OCI-M2 (cell line): ENCODE results near the gene CTIF.

Experiments used
- DNase-seq: peaks from one replicate; lab custom pipeline; 2025; ENCODE audit not compliant: unreplicated experiment; lab: John Stamatoyannopoulos, UW

The CTIF gene

DNA sequence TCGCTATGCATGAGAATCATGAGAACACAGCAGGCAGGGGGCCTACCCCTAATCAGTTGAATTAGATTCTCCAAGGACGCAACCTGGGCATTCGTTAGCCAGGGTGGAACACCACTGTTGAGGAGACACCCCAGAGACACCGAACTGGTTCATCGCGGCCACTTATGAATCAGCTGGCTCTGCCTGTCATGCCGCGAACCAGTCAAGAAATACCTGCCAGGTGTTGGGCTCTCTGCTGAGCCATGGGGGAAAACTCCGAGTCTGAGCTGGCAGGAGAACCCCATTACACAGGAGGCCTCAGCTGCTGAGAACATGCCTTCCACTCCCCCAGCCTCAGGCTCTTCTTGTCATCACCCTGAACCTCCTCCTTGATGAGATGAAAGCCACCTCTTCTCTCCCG, 227.7 kb downstream of the CTIF start:
- DNase-seq, result no peak

DNA sequence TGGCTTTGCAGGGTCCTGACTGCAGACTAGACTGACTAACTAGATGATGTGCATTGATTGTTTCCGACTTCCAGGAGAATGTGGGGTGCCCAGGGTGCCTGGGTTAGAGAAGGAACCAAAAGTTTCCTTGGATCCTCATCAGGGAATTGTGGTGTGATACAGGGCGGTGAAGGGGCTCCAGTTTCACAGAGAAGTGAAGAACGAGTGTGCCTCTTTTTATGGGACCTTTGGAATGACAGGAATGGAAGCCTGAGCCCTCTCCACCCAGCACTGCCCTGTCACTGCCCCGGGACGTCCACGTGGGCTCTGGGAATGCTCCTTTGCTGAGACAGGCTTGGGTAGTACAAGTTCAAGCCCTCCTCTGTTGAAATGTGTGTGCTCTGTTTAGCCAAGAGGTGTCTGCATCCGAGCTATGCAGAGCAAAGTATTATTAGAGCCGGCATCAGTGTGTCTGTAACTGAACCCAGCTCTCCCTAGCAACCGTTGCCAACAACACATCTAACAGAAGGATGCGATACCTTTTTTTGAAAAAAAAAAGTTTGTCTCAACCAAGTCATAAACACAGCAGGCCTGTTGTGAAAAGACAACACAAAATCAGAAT, 228.4 kb downstream of the CTIF start:
- no peak for DNase-seq

DNA sequence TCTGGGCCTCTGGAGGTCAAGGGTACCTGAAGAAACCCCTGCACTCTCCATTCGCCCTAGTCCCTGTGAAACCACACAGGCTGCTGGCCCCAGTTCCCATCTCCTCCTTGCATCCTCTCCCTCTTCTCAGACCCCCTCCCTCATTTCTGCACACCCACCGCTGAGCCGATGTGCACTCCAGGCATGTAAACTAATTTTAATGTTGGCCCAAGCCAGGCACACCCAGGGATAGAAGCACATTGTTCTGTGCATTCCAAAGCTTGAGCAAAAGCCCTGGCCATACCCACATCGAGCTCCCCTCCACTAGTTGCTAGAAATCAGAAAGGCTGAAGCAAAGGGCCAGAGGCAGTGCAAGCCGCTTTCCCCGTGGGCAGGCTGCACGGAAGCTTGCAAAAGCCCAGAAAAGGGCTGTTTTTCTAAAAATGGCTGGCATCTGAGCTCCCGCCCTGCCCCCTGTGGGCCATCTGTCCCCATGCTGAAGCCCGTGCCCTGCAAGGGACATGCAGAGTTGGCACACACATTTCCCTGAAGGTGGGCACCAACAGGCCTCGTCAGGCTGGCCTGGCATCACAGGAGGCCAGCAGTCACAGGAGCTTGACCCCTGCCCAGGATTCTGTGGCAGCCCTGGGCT, 230.3 kb downstream of the CTIF start:
- no peak for DNase-seq

DNA sequence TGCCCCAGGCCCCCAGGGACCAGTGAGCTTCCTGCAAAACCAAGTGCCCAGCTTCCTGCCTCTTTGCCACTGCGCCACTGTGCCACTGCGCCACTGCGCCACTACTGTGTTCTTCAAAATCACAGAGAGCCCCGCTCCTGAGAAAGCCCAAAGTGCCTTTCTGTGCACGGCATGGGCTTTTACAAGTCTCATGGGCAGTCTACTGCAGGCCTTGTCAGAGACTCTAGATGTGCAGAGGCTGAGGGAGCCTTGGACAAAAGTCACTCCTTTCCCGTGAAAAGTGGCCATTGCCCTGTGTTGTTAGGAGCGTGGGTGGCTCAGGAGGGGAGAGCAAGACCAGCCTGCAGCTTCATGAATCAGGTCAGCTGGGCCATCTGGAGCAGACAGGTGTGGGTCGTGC, 231.4 kb downstream of the CTIF start:
- no peak for DNase-seq

DNA sequence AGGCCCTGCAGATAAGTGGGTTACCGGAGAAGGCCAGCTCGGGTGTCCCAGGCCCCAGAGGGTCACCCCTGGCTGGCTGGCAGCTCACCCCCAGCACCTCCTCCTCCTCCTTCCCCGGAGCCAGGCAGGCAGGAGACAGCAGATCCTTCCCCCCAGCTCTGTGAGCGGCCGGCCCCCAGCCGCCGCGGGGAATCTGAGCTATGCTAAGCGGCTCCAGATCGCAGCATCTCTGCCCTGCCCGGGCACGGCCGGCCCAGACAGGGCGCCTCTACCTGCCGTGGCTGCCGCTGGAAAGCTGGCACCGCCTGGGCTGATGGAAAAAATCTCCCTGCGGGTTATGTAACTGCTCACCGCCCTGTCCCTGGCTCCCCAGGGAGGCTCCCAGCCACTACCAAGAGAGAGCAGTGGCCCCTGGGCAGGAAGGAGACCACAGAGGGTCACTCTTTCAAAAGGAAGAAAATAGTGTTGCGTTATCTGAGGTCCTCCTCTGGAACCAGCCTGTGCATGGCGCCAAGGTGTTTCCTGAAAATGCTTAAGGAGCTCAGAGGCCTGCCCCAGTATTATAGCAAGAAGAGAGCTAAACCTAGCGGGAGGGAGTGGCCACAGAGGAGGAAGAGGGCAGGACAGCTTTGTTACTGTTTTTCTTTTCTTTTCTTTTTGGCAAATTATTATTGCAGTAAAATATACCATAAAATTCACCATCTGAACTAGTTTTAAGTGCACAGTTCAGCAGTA, 233.0 kb downstream of the CTIF start:
- DNase-seq, result no peak

DNA sequence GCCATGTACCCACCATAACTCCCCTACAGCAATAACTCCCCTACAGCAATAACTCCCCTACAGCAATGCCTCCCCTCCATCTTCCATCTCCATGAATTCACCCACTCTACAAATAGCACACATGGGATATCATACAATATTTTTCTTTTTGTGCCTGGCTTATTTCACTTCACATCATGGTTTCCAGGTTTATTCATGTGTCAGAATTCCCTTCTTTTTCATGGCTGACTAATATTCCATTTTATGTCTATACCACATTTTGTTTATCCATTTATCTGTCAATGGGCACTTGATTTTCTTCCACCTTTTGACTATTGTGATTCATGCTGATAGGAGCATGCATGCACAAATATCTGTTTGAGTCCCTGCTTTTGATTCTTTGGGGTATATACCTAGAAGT, 233.6 kb downstream of the CTIF start:
- DNase-seq, result no peak

DNA sequence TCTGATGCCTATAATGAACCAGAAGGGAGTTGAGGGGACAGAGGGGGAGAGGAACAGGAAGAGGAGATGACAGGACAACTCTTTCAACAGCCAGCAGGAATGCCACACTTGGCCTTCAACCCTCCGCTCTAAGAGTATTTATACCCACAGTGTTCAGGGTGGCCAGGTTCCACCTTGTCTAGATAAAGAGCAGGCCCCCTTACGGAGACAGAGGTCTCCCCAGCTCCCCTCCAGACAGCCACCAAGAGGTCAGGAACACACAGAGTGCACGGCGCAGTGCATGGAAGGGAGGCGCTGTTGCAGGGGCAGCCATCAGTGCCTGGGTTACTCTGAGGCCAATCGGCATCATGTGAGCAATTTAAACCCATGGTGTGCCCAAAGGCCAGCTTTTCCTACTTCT, 235.0 kb downstream of the CTIF start:
- no peak for DNase-seq

DNA sequence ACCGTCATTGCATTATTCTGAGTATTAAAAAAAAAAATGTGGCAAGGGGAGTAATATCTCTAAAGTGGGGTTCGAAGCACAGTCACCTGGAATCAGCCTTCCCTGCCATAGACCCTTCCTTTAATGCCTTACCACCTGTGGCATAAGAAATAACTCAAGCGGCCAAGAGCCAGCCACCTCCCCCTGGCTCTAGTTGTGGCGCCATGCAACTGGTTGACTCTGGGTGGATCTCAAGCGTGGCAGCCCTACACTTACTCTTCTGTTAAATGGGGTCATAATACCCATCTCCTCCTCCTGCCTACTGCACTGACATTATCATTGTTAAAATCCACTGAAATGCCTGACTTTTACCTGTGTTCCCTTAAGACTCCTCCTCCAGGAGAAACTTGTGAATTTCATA, 236.1 kb downstream of the CTIF start:
- DNase-seq, result no peak

DNA sequence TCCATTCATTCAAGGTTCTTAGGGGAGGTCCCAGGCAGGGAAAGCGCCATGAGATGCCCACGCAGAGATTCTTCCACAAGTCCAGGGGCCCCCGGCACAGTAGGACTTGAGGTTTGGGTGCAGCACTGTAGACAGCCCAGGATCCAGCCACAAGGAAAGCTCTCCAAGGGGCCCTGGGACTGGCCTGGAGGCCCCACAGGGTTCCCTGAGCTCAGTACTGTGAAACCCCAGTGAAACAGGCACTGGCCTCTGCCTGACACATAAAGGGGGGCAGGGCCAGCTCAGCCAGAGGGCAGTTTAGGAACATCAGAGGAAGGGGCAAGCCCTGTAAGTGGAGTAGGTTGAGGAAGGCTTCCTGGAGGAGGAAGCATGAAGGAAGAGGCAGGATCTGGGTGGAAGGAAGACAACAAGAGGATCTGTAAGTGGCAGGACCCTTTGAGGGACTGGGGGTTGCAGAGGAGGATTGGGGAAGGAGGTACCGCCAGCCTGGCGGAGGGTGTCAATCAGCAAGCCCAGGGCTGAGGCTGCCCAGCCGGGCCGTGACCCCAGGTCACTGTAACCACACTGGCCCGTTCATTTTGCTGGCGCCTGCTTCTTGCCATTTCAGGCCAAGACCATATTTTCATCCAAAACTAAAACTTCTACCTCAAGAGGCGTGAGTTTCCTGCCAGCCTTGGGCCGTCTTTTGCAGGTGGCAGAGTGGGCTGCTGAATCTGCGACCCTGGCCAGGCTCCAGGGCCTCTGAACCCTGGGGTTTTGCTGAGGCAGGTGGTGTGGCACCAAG, 236.7 kb downstream of the CTIF start:
- no peak for DNase-seq

DNA sequence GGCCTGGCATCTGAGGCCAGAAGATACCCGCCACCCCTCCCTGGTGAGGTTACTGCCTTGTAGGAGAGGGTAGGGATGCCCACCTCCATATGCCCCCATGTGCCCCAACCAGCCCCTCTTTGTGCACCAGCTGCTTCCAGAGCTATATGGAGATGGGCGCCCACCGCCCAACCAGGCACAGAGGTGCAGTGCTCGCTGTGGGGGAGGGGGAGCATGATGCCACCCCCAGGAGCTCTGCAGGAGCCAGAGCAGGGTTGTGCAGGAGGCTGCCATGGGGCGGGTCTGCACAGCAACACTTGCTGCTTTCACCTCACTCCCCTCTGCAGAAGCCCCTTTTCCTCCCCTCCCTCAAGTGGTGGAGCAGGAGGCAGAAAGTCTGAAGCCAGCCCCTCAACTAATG, 237.3 kb downstream of the CTIF start:
- DNase-seq, result no peak

DNA sequence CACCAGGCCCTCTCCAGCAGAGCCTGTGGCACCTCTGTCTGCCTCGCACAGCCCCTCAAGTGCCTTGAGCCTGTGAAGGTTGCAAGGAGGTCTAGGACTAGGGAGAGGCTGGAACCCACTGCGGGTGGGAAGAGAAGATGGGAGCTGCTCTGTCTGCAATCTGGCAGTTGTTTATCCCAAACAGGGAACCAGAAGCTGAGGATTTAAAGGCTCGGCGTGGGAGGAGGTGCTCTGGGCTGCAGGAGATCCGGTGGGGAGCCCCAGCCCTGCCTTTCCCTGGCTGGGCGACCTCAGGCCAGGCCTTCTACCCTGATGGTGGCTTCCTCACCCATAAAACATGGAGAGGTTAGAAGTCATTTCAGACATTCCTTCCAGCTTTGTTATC, 237.8 kb downstream of the CTIF start:
- no peak for DNase-seq

DNA sequence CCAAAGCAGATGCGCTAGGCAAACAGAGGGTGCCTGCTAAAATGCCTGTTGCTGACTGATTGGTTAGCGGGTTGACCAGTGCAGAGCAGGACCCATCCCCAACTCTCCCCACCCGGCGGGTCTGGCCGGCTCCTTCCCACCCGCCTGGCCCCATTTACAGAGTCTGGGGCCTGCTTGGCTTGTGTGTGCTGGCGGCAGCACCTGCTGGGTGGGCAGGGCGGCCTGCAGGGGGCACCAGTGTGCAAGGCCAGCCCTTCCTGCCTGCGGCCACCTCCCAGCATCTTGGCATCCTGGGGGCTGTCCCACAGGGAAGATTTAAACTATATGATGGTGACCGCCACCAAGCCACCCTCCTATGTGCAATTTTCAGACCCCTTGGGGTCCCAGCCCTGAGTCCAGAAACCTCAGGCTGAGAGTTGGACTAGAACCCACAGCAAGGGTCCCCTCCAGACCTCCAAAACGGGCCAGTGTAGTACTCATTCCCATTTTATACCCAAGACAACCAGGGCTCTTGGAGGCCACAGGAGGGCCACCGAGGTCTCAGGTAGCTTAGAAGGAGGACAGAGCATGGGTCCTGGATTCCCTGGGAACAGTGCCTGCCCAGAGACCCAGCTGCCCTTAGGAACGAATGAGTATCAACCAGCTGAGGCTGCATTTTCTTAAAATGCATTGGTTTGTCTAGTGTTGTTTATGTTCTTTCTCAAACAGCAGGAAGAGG, 238.4 kb downstream of the CTIF start:
- no peak for DNase-seq

DNA sequence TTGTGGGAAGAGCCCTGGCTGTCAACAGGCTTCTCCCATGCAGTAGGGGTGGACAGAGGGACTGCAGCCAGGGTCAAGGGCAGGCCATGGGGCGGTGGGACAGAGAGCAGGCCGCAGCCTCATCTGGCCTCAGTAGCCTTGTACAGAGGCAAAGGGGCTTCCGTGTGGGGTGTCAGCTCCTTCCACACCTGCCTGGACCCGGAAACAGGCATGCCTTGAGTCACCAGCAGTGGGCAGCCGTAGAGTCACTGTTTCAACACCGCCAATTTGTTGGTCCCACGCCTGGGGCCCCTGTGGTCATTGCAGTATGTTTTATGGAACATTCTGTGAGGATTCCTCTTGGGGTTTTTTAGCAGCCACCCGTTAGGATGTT, 238.9 kb downstream of the CTIF start:
- DNase-seq, result no peak

DNA sequence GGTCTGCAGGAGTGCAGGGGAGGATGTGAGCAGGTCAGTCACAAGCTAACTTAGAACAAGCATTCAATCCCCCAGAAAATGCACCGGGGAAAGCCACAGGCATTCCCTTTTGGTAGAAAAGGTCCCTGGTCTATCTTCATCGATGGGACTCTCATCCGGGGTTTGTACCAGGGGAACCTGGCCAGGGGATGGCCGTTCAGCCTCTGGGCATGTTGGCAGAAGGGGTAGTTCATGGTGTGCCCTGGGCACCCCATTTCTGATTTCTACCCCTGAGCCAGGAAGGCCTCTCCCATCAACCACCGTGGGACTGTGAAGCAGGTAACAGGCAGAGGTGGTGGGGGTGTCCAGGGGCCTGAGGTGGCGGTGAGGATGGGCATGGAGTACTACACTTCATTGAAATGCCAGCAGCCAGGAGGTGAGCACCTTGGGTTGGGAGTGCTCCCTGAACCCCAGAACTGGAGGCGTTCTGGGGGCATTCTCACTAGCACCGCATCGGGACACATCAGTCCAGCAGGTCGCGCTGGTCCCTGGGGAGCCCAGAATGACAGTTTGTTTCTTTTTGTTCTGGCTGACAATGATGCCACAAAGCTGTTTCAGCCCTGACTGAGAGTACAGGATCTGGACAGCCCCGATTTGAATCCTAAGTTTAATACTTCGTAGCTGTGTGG, 239.6 kb downstream of the CTIF start:
- no peak for DNase-seq

DNA sequence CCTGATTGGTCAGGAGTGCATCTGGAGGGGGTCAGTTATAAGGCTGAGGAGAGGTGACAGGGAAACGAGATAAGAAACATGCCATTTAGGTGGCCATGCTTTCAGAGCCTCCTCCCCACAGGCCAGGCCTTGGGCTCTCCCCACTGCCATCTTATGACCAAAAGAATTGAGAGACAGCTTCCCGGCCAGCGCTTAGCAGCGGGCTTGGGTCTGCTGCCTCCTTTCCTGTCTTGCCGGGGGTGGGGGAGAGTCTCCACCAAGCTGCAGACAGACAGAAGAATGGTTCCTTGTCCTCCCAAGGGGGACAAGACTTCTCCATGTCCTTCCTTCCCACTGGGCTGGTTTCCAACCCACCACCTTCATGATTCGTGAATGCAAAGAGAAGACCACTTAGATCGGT, 240.6 kb downstream of the CTIF start:
- no peak for DNase-seq

DNA sequence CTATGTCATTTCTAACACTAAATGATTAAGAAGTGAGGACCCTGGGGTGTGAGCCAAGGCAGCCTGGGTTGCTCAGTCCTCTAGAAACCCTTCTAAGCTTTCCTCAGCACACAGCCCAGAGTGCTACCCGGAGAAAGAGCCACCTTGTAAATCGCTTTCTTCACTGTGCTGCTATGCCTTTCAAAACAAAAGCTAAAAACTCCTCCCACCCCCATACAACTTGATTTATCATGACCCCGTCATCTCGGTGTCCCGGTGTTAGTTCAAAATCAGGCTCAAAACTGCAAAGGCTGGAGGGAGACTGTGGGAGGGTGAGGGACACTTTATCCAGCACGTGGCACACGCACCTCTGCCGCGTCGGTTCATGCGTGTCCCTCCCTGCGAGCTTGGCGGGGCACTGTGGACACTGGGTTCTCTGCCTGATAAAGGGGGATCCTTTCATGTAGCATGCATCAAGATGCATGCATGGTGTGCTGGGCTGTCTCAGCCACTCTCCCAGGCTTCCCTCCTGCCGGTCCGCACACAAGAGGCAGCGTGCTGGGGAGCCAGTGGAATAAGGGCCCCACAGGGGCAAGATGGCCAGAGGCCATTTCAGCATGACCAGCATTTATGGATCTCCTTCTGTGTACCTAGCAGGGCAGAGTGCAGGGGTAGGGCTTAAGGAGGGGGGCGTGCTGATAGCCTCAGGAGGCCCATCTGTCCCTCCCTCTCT, 241.5 kb downstream of the CTIF start:
- DNase-seq, result no peak

DNA sequence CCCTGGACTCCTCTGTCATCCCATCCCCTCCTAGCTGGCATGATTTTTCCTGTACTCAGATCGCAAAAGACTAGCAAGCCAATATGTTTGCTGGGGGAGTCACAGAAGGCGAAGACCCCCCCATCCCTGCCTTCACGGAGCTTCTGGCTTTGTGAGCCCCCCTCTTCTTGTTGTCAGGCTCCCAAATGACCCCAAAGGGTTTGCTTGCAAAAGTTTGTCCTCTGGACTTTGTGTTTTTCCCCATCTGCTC, 242.0 kb downstream of the CTIF start:
- no peak for DNase-seq

DNA sequence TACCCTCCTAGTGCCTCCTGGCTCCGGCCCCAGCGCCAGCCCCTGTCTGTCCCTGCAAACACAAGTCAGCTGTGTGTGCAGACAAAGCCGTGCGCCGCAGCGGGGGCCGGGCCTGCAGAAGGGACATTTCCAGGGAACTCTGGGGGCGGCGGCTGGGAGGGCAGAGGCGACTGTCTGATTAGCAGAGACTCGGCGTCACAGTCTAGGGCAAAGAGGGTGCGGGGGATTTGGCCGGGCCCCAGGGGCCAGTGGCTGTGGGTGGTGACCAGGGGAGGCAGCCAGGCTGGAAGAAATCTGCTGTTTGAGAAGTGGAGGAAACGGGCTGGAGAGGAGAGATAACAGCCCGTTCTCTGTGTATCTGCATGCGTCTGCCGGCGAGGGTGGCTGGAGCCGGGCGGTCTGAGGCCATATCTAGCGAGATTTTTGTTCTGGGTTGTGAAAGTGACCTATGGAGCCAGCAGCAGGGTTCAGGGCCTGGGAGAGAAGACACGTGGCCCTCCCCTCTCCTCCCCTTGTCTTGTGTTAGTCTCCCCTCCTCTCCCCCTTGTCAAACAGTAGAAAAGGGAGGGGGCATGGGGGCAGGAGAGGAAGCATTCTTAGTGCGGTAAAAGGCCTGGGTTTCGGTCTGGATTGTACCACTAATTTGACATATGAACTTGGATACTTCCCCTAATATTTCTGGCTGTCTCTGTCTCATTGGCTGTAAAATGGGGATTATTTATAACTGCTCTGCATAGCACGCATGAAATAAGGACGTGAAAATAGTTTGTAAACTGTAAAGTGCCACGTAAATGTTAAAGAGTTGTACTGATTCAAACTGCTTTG, 242.5 kb downstream of the CTIF start:
- peak; percentile 78 for DNase-seq

DNA sequence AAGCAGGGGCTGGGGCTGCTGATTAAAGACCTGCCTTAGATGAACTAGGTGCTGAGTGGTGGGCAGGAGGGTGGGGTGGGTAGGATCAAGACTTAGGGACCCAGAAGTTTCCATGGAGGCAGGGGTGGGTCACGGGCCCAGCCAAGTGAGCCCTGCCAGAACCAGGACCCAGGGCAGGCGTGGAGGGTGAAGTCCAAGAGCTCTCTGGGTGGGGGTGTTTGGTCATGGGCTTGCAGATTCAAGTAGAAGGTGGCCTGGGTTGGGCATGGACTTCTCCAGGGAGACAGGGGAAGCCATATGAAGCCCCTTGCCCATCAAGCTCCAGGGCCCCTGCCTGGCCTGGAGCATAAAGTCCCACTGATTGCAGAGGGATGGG, 243.1 kb downstream of the CTIF start:
- no peak for DNase-seq
